ENCODE measurements around the gene ATE1.

- no peak for TF ChIP-seq CTCF (IDR thresholded peaks at IDR 0.05)
- TF ChIP-seq POLR2A (IDR thresholded peaks at IDR 0.05) = no peak
Measured at GRCh38 chr10:121835376-121835775, 92.5 kb downstream of the ATE1 start.

Measured in esophagus squamous epithelium (tissue), 4 donors.